ENCODE data around the gene TCERG1L.

DNA sequence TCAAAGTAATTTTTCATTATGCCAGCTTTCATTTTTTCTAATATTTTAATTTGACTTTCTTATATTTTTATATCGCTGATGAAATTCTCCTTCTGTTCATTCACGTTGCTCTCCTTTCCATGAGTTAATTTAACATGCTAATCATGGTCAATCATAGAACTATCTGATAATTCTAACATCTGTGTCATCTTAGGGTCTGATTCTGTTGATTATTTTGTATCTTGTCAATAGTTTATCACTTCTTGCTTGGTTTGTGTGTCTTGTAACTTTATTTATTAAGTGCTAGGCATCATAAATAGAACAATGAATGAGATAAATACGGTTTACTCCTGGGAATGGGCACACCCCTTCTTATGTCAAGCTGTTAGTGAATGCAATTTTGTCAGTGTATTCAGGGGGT is 11.0 kb downstream of the TCERG1L start:
- TF ChIP-seq, protein P1, sequence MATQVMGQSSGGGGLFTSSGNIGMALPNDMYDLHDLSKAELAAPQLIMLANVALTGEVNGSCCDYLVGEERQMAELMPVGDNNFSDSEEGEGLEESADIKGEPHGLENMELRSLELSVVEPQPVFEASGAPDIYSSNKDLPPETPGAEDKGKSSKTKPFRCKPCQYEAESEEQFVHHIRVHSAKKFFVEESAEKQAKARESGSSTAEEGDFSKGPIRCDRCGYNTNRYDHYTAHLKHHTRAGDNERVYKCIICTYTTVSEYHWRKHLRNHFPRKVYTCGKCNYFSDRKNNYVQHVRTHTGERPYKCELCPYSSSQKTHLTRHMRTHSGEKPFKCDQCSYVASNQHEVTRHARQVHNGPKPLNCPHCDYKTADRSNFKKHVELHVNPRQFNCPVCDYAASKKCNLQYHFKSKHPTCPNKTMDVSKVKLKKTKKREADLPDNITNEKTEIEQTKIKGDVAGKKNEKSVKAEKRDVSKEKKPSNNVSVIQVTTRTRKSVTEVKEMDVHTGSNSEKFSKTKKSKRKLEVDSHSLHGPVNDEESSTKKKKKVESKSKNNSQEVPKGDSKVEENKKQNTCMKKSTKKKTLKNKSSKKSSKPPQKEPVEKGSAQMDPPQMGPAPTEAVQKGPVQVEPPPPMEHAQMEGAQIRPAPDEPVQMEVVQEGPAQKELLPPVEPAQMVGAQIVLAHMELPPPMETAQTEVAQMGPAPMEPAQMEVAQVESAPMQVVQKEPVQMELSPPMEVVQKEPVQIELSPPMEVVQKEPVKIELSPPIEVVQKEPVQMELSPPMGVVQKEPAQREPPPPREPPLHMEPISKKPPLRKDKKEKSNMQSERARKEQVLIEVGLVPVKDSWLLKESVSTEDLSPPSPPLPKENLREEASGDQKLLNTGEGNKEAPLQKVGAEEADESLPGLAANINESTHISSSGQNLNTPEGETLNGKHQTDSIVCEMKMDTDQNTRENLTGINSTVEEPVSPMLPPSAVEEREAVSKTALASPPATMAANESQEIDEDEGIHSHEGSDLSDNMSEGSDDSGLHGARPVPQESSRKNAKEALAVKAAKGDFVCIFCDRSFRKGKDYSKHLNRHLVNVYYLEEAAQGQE (IDR thresholded peaks at IDR 0.05; ENCODE audit: insufficient read depth in 1 of 2, low read depth in 2 of 2, low read length in 1 of 2), result no peak
- TF ChIP-seq, protein P2, sequence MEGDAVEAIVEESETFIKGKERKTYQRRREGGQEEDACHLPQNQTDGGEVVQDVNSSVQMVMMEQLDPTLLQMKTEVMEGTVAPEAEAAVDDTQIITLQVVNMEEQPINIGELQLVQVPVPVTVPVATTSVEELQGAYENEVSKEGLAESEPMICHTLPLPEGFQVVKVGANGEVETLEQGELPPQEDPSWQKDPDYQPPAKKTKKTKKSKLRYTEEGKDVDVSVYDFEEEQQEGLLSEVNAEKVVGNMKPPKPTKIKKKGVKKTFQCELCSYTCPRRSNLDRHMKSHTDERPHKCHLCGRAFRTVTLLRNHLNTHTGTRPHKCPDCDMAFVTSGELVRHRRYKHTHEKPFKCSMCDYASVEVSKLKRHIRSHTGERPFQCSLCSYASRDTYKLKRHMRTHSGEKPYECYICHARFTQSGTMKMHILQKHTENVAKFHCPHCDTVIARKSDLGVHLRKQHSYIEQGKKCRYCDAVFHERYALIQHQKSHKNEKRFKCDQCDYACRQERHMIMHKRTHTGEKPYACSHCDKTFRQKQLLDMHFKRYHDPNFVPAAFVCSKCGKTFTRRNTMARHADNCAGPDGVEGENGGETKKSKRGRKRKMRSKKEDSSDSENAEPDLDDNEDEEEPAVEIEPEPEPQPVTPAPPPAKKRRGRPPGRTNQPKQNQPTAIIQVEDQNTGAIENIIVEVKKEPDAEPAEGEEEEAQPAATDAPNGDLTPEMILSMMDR (IDR thresholded peaks at IDR 0.05), result no peak
- no peak for TF ChIP-seq POLR2AphosphoS5 (IDR thresholded peaks at IDR 0.05; ENCODE audit: low read depth, low read length)

All from Panc1 (cell line).